ENCODE results near the gene GPR65.

Gene GPR65

DNA sequence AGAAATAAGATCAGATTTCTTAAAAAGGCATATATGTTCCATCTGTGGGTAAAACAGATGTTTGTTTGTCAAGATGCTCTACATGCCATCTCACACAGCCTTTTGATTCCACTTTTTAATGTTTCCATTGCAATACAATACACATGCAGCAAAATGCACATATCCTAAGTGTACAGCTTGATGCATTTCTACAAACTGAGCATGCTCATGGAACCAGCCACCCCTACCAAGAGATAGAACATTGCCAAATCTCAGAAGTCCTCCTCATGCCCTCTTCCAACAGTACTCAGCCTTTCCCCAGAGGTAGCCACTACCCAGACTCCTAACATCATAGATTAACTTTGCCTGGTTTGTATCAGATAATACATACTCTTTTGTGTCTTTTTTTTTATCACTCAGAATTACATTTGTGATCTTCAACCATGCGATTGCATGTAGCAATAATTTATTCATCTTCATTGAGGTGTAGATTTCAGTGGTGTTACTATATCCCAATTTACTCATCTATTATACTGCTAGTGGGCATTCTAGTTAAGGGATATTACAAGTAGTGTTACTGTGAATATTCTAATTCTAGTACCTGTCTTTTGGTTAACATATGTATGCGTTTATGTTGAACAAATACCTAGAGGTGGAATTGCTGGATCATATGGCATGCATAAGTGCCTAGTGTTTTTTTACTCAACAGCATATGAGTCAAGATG, 3.3 kb downstream of the GPR65 start:
- DNase-seq (ENCODE audit: low read depth) = no peak
- TF ChIP-seq, protein P1, sequence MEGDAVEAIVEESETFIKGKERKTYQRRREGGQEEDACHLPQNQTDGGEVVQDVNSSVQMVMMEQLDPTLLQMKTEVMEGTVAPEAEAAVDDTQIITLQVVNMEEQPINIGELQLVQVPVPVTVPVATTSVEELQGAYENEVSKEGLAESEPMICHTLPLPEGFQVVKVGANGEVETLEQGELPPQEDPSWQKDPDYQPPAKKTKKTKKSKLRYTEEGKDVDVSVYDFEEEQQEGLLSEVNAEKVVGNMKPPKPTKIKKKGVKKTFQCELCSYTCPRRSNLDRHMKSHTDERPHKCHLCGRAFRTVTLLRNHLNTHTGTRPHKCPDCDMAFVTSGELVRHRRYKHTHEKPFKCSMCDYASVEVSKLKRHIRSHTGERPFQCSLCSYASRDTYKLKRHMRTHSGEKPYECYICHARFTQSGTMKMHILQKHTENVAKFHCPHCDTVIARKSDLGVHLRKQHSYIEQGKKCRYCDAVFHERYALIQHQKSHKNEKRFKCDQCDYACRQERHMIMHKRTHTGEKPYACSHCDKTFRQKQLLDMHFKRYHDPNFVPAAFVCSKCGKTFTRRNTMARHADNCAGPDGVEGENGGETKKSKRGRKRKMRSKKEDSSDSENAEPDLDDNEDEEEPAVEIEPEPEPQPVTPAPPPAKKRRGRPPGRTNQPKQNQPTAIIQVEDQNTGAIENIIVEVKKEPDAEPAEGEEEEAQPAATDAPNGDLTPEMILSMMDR (IDR thresholded peaks at IDR 0.05; ENCODE audit: low read depth, low read length, missing control alignments) = no peak
- no peak overlapping the region for H3K4me3 ChIP-seq (ENCODE audit: low read depth, low read length)
- in situ Hi-C loops (cut with HindIII; ENCODE audit: low sequenced_read_pairs) = no loop called here

DNA sequence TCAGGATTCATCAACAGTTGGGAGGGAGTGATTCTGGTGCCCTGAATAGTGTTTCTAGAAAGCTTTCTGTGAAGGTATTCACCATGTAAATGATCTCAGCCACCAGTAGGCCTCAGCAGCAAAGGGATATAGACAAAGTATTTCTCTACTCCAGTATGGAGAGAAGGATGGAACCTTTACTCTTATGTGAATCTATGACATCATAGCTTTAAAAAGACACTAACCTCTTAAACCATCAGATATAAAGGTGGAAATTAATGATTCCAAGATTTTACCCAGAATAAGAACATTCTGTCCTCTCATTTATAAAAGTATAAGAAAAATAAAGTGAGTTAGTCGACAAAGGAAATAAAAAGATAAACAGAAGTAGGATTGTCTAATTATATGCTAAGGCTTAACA, 4.6 kb downstream of the GPR65 start:
- DNase-seq (ENCODE audit: low read depth) = no peak
- TF ChIP-seq, protein P1 (IDR thresholded peaks at IDR 0.05; ENCODE audit: low read depth, low read length, missing control alignments) = no peak
- in situ Hi-C loops (cut with HindIII; ENCODE audit: low sequenced_read_pairs) = no loop called here

DNA sequence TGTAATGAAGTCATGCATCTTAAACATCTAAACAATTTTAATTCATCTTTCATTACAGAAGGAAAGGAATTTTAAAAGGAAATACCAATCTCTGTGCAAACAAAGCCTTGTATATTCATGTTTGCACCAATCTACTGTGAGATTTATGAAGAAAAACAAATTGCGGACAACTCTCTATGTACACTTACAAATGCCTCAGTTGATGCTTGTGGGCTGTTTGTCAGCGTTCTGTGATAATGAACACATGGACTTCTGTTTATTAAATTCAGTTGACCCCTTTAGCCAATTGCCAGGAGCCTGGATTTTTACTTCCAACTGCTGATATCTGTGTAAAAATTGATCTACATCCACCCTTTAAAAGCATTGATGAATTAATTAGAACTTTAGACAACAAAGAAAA, 5.4 kb downstream of the GPR65 start:
- no peak overlapping the region for H3K4me3 ChIP-seq (ENCODE audit: low read depth, low read length)
- no peak for DNase-seq (ENCODE audit: low read depth)
- TF ChIP-seq, protein P1 (IDR thresholded peaks at IDR 0.05; ENCODE audit: low read depth, low read length, missing control alignments) = no peak
- in situ Hi-C loops (cut with HindIII; ENCODE audit: low sequenced_read_pairs) = no loop called here

More for the DNA sequence above, 4.6 kb downstream of the GPR65 start:
- H3K4me3 ChIP-seq (ENCODE audit: low read depth, low read length) = no peak overlapping the region

DNA sequence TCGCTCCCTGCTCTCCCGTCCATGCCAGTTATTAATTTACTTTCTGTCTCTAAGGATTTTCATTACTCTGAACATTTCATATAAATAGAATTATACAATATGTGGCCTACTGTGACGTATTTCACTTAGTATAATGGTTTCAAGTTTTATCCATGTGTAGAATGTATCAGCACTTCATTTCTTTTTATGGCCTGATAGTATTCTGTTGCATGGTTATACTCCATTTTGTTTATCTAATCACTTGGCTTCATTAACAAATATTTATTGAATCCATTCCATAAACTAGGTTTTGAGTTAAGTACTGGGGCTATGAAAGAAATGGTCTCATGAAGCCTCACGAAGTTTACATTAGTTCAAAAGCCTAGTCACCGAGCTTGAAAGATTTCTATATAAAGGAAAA, 7.6 kb downstream of the GPR65 start:
- H3K4me3 ChIP-seq (ENCODE audit: low read depth, low read length) = no peak overlapping the region
- TF ChIP-seq, protein P1 (IDR thresholded peaks at IDR 0.05; ENCODE audit: low read depth, low read length, missing control alignments) = no peak
- no peak for DNase-seq (ENCODE audit: low read depth)
- in situ Hi-C loops (cut with HindIII; ENCODE audit: low sequenced_read_pairs) = no loop called here

DNA sequence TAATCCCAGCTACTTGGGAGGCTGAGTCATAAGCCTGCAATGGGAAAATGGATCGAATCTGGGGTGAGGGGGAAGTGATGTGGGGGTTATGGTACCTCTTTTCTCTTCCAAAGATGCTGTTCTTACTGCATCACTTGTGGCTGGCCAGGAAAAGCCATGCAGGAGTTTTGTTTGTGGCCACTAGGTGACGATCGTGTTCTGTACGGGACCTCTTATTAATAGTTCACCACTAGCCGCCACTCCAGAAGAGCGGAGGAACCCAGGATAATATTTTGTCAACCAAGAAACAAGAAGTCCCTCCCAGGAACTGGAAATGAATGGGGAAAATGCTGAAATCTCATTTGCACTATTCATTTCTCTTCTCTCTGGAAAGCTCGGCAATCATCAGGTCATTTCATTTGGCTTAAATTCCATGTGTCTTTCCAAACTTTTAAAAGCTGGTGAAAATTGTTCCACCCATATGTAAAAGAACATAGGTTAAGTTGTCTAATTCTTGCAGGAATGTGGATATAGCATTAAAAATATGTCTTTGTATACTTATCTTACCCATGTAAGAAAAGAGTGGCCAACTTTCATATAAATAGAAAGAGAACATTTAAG, 8.9 kb downstream of the GPR65 start:
- peak; percentile 45 for DNase-seq (ENCODE audit: low read depth)
- in situ Hi-C loops (cut with HindIII; ENCODE audit: low sequenced_read_pairs) = no loop called here
- no peak overlapping the region for H3K4me3 ChIP-seq (ENCODE audit: low read depth, low read length)
- TF ChIP-seq, protein P1 (IDR thresholded peaks at IDR 0.05; ENCODE audit: low read depth, low read length, missing control alignments) = peak; percentile 97

DNA sequence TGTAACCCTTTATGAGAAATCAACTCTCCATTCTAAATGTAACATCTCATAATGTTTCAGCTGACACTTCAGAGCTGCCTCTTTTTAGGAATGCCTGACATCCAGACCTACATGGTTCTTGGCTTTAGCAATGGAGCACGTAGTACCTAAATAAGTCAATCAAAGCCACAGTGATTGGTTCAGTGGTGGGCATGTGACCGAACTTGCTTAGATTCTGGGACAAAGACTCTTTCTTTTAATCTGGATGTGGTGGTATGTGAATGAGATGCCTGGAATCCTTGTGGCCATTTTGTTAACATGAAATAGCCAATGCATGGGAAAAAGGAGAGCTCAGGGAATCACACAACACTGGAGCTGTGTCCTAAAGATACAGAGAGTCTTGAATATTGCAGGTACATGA, 11.8 kb downstream of the GPR65 start:
- no peak for DNase-seq (ENCODE audit: low read depth)
- no peak overlapping the region for H3K4me3 ChIP-seq (ENCODE audit: low read depth, low read length)
- TF ChIP-seq, protein P1 (IDR thresholded peaks at IDR 0.05; ENCODE audit: low read depth, low read length, missing control alignments) = no peak
- in situ Hi-C loops (cut with HindIII; ENCODE audit: low sequenced_read_pairs) = no loop called here

Data from astrocyte of the cerebellum (primary cell).